ENCODE data around the gene LRRC8D. TPM values are rescaled to one million over a fixed set of nuclear protein-coding genes. Genes with fewer than 3 reads are reported as not detected.

The LRRC8D gene
- total and polyA plus RNA-seq, 9 of the 15 experiments (the other 6 are each of a cell fraction or from before 2014, with no cell fraction given): 3.4 to 53.9 (median 15.9) TPM

- peak; percentile 42; the same call in 1 of the 2 replicates for TF ChIP-seq ATF7 (IDR thresholded peaks at IDR 0.05)
- TF ChIP-seq RBBP5 (IDR thresholded peaks at IDR 0.05; ENCODE audit: borderline replicate concordance, insufficient read depth, low read length, poor library complexity, severe bottlenecking): no peak
- no peak for TF ChIP-seq YY1 (IDR thresholded peaks at IDR 0.05; ENCODE audit: borderline replicate concordance in 1 of 3, control insufficient read depth in 1 of 3, extremely low read depth in 1 of 3, insufficient read depth in 3 of 3, insufficient read length in 1 of 3, insufficient replicate concordance in 2 of 3, low read depth in 1 of 3, low read length in 2 of 3)
- TF ChIP-seq MYC (IDR thresholded peaks at IDR 0.05; ENCODE audit: low read depth, low read length): no peak
- TF ChIP-seq MYC (CRISPR knock-in tag; IDR thresholded peaks at IDR 0.05; ENCODE audit: borderline replicate concordance, low read depth): no peak
- no peak for TF ChIP-seq ZKSCAN1 (IDR thresholded peaks at IDR 0.05; ENCODE audit: low read depth, low read length)
- TF ChIP-seq FOXJ2 (tag; IDR thresholded peaks at IDR 0.05): 0 out of 2 replicates have a peak, but pooled peaks have one; percentile 40
- TF ChIP-seq MEF2D (tag; conservative IDR thresholded peaks at IDR 0.05; ENCODE audit: low read depth): no peak
- no peak for TF ChIP-seq ZBTB17 (CRISPR knock-in tag; IDR thresholded peaks at IDR 0.05)
- no peak for TF ChIP-seq TFAP4 (CRISPR knock-in tag; IDR thresholded peaks at IDR 0.05; ENCODE audit: borderline replicate concordance)
- 0 out of 2 replicates have a peak, but pooled peaks have one; percentile 54 for TF ChIP-seq GATAD2B (IDR thresholded peaks at IDR 0.05; ENCODE audit: borderline replicate concordance)
- TF ChIP-seq FOXK1 (CRISPR knock-in tag; IDR thresholded peaks at IDR 0.05; ENCODE audit: borderline replicate concordance): no peak
- TF ChIP-seq SMARCA4 (IDR thresholded peaks at IDR 0.05): peak; percentile 53; the same call in 1 of the 2 replicates
- no peak for TF ChIP-seq DNMT1 (IDR thresholded peaks at IDR 0.05)
- TF ChIP-seq ZBTB2 (IDR thresholded peaks at IDR 0.05): no peak
- 0 out of 2 replicates have a peak, but pooled peaks have one; percentile 26 for TF ChIP-seq ZNF592 (IDR thresholded peaks at IDR 0.05)
- peak; percentile 48; the same call in 1 of the 2 replicates for TF ChIP-seq EP300 (IDR thresholded peaks at IDR 0.05; ENCODE audit: low read length)
- no peak for TF ChIP-seq KLF10 (CRISPR knock-in tag; IDR thresholded peaks at IDR 0.05)
- TF ChIP-seq SPI1 (IDR thresholded peaks at IDR 0.05; ENCODE audit: borderline replicate concordance, low read depth, low read length): peak; percentile 30; the same call in 1 of the 2 replicates
- TF ChIP-seq ZFX (CRISPR knock-in tag; IDR thresholded peaks at IDR 0.05): no peak
- peak; percentile 42; the same call in 1 of the 2 replicates for TF ChIP-seq HMBOX1 (IDR thresholded peaks at IDR 0.05)
These were observed 152.8 kb downstream of the LRRC8D start (continued) for GRCh38 chr1:89973471-89974127.
